Endothelial cell (in vitro differentiated cells): ENCODE results near the gene PHF2. TPM values are rescaled to one million over a fixed set of nuclear protein-coding genes. Genes with fewer than 3 reads are reported as not detected.

Experiments used
- DNase-seq: peaks from one replicate; pipeline ENCODE4 v3.0.0; 2021; ENCODE audit warnings: low spot score
- H3K27ac Mint-ChIP-seq: one replicate; pipeline ENCODE4 v1.8.0; 2021; ENCODE audit warnings: mixed read lengths, inconsistent platforms; ENCODE audit not compliant: unreplicated experiment
- H3K27me3 Mint-ChIP-seq: one replicate; pipeline ENCODE4 v1.8.0; 2021; ENCODE audit warnings: mild to moderate bottlenecking, moderate library complexity, mixed read lengths, inconsistent platforms; ENCODE audit not compliant: unreplicated experiment
- H3K36me3 Mint-ChIP-seq: one replicate; pipeline ENCODE4 v1.8.0; 2021; ENCODE audit warnings: mild to moderate bottlenecking, low read depth, mixed read lengths, inconsistent platforms; ENCODE audit not compliant: unreplicated experiment
- H3K4me1 Mint-ChIP-seq: one replicate; pipeline ENCODE4 v1.8.0; 2021; ENCODE audit warnings: mild to moderate bottlenecking, mixed read lengths, inconsistent platforms; ENCODE audit not compliant: unreplicated experiment
- H3K4me3 Mint-ChIP-seq: one replicate; pipeline ENCODE4 v1.8.0; 2021; ENCODE audit warnings: mild to moderate bottlenecking, mixed read lengths, inconsistent platforms; ENCODE audit not compliant: unreplicated experiment
- H3K9me3 Mint-ChIP-seq: one replicate; pipeline ENCODE4 v1.8.0; 2021; ENCODE audit warnings: mixed read lengths, inconsistent platforms; ENCODE audit not compliant: unreplicated experiment
- CTCF ChIP-seq: fragments of 200-600 bp; sonication (generic); IDR thresholded peaks from one replicate; pipeline ENCODE4 v1.5.0; 2021; ENCODE audit warnings: antibody characterized with exemption; ENCODE audit not compliant: unreplicated experiment
- total RNA-seq: library from RNA; stranded (reverse); fragmentation: NEBNext Ultra II Directional; extraction: Animal tissue kit (Norgen Biotek cat#: 25700); gene quantifications from one replicate; pipeline ENCODE4 v1.2.1, GENCODE V29; 2021; ENCODE audit not compliant: unreplicated experiment

Gene PHF2
- total RNA-seq, 1 donor from 2014 or later = 20.9 TPM

- H3K36me3 Mint-ChIP-seq = no peaks in the 10 kb centered on the region
- no peak for DNase-seq
- peaks cover 15% of the 10 kb centered on the region for H3K4me1 Mint-ChIP-seq
- H3K27me3 Mint-ChIP-seq = peaks cover 15% of the 10 kb centered on the region
- no peaks in the 10 kb centered on the region for H3K9me3 Mint-ChIP-seq
- no peak for TF ChIP-seq CTCF
- no peak overlapping the region for H3K27ac Mint-ChIP-seq
- H3K4me3 Mint-ChIP-seq = peak overlapping the region; percentile 7
These were observed 3.5 kb downstream of the PHF2 start for GRCh38 chr9:93579711-93580516.

GRCh38 chr9:93580654-93581380 is 4.4 kb downstream of the PHF2 start:
- H3K4me1 Mint-ChIP-seq = peaks cover 11% of the 10 kb centered on the region
- H3K27ac Mint-ChIP-seq = no peak overlapping the region
- no peaks in the 10 kb centered on the region for H3K36me3 Mint-ChIP-seq
- H3K9me3 Mint-ChIP-seq = no peaks in the 10 kb centered on the region
- peaks cover 13% of the 10 kb centered on the region for H3K27me3 Mint-ChIP-seq
- H3K4me3 Mint-ChIP-seq = no peak overlapping the region
- no peak for TF ChIP-seq CTCF
- no peak for DNase-seq

- Mint-ChIP-seq H3K27me3 (peaks cover 17% of the 10 kb centered on the region), H3K9me3 (no peaks in the 10 kb centered on the region), H3K4me1 (peaks cover 15% of the 10 kb centered on the region), H3K27ac (no peak overlapping the region), H3K36me3 (peaks cover 5% of the 10 kb centered on the region), H3K4me3 (no peak overlapping the region)
- no peak for DNase-seq
- TF ChIP-seq CTCF = no peak
These were observed 5.7 kb downstream of the PHF2 start for GRCh38 chr9:93582115-93582514.

- peaks cover 15% of the 10 kb centered on the region for H3K27me3 Mint-ChIP-seq
- no peak for DNase-seq
- H3K36me3 Mint-ChIP-seq = peaks cover 7% of the 10 kb centered on the region
- no peak for TF ChIP-seq CTCF
- no peak overlapping the region for H3K27ac Mint-ChIP-seq
- no peak overlapping the region for H3K4me3 Mint-ChIP-seq
- H3K9me3 Mint-ChIP-seq = no peaks in the 10 kb centered on the region
- peaks cover 14% of the 10 kb centered on the region for H3K4me1 Mint-ChIP-seq
These were observed 6.2 kb downstream of the PHF2 start for GRCh38 chr9:93582550-93582949.

GRCh38 chr9:93585259-93585658 is 8.9 kb downstream of the PHF2 start:
- no peak for TF ChIP-seq CTCF
- no peak for DNase-seq
- H3K9me3 Mint-ChIP-seq = no peaks in the 10 kb centered on the region

More at GRCh38 chr9:93585259-93585658, 8.9 kb downstream of the PHF2 start:
- no peak overlapping the region for H3K4me3 Mint-ChIP-seq
- H3K4me1 Mint-ChIP-seq = peaks cover 19% of the 10 kb centered on the region
- no peak overlapping the region for H3K27ac Mint-ChIP-seq
- peaks cover 6% of the 10 kb centered on the region for H3K27me3 Mint-ChIP-seq
- peaks cover 7% of the 10 kb centered on the region for H3K36me3 Mint-ChIP-seq
